Muscle layer of colon (tissue), 2 donors: ENCODE measurements around the gene THOC7.

Experiments
- H3K27ac ChIP-seq: one replicate; pipeline ENCODE4 v1.7.0; 2013; ENCODE audit warnings: low read depth, mild to moderate bottlenecking, low read length, moderate library complexity
- H3K27me3 ChIP-seq, 2 donors: one replicate each; pipeline ENCODE4 v1.7.0; 2013; ENCODE audit warnings: low read length in 2 of 2, mild to moderate bottlenecking in 2 of 2; ENCODE audit not compliant: insufficient read depth in 2 of 2, control insufficient read depth in 1 of 2
- H3K36me3 ChIP-seq: one replicate; pipeline ENCODE4 v1.7.0; 2013; ENCODE audit warnings: mild to moderate bottlenecking, low read length; ENCODE audit not compliant: insufficient read depth
- H3K4me1 ChIP-seq: one replicate; pipeline ENCODE4 v1.7.0; 2013; ENCODE audit warnings: mild to moderate bottlenecking, low read length; ENCODE audit not compliant: insufficient read depth
- H3K4me3 ChIP-seq, 2 donors: one replicate each; pipeline ENCODE4 v1.7.0; 2013; ENCODE audit warnings: low read length in 2 of 2, low read depth in 1 of 2, mild to moderate bottlenecking in 1 of 2, moderate library complexity in 1 of 2
- H3K9ac ChIP-seq: one replicate; pipeline ENCODE4 v1.7.0; 2013; ENCODE audit warnings: low read length
- H3K9me3 ChIP-seq: one replicate; pipeline ENCODE4 v1.7.0; 2013; ENCODE audit warnings: mild to moderate bottlenecking, low read length
- donor health status: abdominal sarcoma.
- donor health status: Adenocarcinoma of cecum.

THOC7 gene

DNA sequence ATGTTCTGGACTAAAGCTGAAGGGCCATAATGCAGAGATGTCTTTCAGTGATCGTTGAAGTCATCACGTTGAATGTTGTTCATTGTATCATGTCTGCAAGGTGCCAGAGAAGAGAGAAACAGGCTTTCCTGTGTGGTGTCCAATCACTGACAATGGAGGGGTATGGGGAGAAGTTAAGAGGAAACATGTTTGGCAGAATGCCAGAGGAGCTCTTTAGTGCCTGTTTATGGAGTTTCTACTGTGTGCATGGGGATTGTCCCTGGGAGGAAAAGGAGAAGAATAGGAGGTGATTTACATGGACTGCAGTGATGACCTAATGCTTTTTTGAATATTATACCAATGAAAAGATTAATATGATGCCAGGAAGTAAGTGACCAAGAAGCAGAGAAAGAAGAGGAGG lies 36.9 kb upstream of the THOC7 start:
- Histone ChIP-seq H3K36me3 (peaks cover 10% of the 10 kb centered on the region), H3K27me3 (no peaks in the 10 kb centered on the region), H3K4me3 (no peak overlapping the region), H3K4me1 (peaks cover 10% of the 10 kb centered on the region), H3K9me3 (no peaks in the 10 kb centered on the region), H3K27ac (no peak overlapping the region), H3K9ac (no peak overlapping the region)

DNA sequence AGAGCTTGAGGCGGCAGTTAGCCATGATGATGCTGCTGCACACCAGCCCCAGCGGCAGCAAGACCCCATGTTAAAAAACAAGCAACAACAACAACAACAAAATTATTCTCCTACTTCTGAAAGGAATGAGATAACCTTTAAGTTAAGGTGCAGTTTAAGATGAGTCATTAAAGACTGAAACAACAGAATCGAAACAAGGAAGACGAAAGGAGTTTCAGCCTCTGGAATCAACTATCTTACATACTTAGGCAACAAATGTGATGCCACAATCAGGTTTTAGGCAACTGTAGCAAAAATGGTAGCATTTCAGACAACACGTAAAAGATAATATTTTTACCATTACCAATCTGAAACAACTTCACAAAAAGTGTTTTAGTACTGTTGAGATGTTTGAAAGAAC lies 36.4 kb upstream of the THOC7 start:
- Histone ChIP-seq H3K27ac (no peak overlapping the region), H3K36me3 (peaks cover 10% of the 10 kb centered on the region)

DNA sequence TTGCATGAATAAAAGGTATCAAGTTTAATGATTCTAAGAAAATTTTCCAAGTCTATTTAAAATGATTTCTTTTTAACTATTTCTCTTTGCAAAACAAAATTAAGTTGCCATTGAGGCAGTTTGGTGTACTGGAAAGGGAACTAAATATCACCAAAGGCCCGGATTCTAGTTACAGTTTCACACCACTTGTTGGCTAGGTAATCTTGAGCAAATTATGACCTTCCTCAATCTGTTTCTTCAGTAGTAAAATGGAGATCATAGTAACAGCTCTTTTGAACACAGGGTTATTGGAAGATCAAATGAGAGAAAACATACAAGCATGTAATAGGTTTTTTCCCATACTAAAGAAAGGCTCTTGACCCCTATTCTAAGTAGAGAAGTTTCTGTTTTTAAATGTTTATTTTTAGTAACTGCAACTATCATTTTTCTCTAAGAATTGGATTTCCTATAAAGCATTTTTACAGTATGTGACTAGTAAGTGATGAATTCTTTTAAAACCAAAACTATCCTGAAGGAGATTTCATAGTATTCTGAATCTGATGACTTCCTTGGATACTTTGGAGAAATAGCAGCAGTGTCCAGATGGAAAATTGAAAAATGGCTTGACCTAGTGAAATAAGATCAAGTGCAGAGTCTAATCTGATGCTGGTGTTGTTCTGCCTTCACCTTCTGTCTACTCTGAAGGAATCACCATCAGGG lies 32.9 kb upstream of the THOC7 start:
- Histone ChIP-seq H3K9me3 (no peaks in the 10 kb centered on the region), H3K36me3 (peaks cover 10% of the 10 kb centered on the region), H3K4me3 (no peak overlapping the region), H3K27me3 (no peaks in the 10 kb centered on the region), H3K4me1 (peaks cover 10% of the 10 kb centered on the region), H3K9ac (no peak overlapping the region), H3K27ac (no peak overlapping the region)

More for the DNA sequence above, 36.4 kb upstream of the THOC7 start:
- Histone ChIP-seq H3K9me3 (no peaks in the 10 kb centered on the region), H3K4me3 (no peak overlapping the region), H3K27me3 (no peaks in the 10 kb centered on the region), H3K9ac (no peak overlapping the region), H3K4me1 (peaks cover 10% of the 10 kb centered on the region)

DNA sequence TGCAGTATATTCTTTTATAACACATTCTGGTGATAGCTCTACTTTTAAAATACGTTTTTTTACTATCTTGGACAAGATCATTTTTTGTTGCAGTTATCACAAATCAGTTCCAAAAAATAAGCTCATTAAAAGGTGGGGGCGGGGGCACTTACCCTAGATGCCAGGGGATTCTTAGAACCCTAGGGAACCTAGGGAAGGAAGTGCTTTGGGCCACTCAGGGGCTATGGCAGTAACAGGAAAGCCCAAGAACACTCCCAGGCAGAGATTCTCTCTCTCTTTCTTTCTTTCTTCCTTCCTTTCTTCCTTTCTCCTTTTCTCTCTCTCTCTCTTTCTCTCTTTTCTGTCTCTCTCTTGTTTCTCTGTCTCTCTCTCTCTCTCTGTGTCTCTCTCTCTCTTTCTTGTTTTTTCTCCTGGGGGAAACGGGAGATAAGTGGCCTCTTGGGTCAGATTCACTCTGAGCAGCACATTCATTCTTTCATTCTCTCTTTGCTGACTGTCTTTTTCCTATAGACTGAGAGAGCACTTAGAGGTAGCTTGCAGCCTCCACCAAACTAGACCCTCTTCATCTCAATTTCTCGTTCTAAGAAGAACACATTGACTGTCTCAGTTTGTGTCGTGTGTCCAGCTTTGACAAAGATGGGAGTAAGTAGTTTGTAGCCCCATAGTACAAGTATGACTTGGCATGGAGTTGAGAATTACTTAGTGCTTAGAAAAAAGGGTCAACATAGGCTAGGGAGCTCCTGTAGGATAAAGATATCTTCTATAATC lies 32.0 kb upstream of the THOC7 start:
- Histone ChIP-seq H3K27ac (no peak overlapping the region), H3K4me1 (peaks cover 10% of the 10 kb centered on the region), H3K4me3 (no peak overlapping the region), H3K36me3 (peaks cover 8% of the 10 kb centered on the region), H3K9me3 (no peaks in the 10 kb centered on the region), H3K27me3 (no peaks in the 10 kb centered on the region), H3K9ac (no peak overlapping the region)

DNA sequence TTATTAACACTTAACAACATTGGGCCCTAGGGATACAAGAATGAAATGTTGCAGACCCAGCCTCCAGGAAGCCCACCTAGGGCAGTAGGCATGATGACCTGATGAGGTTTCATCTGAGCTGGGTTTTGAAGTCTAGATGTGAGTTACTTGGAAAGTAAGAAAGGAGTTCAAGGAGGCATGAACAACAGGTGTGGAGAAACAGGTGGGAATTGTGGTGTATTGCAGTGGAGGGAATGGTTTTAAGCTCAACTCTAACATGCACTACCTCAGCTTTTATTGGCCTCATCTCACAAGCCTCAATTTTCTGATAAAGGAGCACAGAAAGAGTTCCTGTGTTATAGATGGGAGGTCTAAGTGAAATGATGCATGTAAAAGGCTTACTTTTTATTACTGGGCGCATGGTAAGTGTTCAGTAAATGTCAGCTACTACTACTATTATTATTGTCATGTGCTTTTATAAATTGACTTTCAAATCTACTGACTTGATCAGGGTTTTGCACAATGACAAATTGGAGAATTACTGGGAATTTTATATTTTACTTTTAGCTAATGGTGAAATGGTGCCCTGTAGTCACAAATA lies 29.3 kb upstream of the THOC7 start:
- Histone ChIP-seq H3K36me3 (no peaks in the 10 kb centered on the region), H3K27me3 (no peaks in the 10 kb centered on the region), H3K4me1 (peaks cover 10% of the 10 kb centered on the region), H3K9ac (no peak overlapping the region), H3K27ac (no peak overlapping the region), H3K4me3 (no peak overlapping the region), H3K9me3 (no peaks in the 10 kb centered on the region)

DNA sequence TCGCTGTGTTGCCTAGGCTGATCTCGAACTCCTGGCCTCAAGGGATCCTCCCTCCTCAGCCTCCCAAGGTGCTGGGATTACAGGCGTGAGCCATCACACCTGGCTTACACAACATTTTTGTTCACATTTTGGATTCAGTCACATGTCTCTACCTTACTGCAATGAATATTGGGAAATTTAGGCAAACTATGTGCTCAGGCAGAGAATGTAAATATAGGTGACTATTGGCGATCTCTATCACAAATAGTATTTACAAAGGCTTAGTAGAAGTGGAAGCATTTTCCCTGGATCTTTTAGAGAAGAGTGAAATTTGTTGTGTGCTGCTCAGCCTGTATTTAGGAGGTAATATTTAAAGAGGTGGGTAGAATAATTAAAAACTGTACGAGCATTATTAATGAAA lies 27.9 kb upstream of the THOC7 start:
- H3K4me3 ChIP-seq, result no peak overlapping the region
- no peaks in the 10 kb centered on the region for H3K27me3 ChIP-seq

DNA sequence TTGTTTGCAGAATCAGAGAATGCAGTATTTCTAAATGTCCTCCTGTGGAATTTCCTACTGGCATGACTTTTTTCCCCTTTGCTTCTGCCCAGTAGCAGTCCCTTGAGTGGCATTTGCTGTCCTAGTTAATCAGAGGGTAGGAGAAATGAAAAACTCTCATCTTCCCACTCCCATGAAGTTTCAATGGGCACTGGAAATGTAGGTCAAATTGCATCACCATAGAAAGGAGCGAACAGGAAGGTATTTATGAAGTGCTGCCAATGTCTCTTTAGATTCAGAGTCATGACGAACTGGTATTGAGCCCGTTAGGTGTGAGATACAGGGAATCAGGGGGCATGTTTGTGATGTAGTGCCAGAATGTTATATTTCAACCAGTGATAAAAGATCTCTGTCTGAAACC lies 23.3 kb upstream of the THOC7 start:
- Histone ChIP-seq H3K9ac (no peak overlapping the region), H3K27ac (no peak overlapping the region), H3K4me3 (no peak overlapping the region), H3K4me1 (peaks cover 8% of the 10 kb centered on the region), H3K36me3 (no peaks in the 10 kb centered on the region), H3K27me3 (no peaks in the 10 kb centered on the region), H3K9me3 (no peaks in the 10 kb centered on the region)

More for the DNA sequence above, 27.9 kb upstream of the THOC7 start:
- no peaks in the 10 kb centered on the region for H3K36me3 ChIP-seq
- H3K27ac ChIP-seq, result no peak overlapping the region
- H3K9me3 ChIP-seq, result no peaks in the 10 kb centered on the region
- no peak overlapping the region for H3K9ac ChIP-seq
- peaks cover 17% of the 10 kb centered on the region for H3K4me1 ChIP-seq

DNA sequence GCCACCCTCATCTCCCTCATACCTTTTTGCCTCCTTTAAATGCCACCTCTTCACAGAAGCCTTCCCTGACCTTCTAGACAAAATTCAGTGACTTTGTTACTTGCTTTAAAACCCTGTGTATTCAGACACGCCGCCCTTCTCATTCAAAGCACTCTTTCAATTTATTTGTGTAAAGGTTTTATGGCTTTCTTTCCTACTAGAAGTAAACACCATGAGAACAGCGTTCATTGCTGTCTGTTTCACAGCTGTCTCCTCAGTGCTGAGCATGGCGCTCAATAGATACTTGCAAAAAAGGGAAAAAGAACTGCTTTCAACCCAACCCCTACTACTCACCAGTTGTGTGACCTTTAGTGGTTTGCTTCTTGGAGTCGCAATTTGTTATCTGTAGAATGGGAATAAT lies 17.0 kb upstream of the THOC7 start:
- H3K4me3 ChIP-seq, result no peak overlapping the region
- no peaks in the 10 kb centered on the region for H3K9me3 ChIP-seq
- peaks cover 32% of the 10 kb centered on the region for H3K4me1 ChIP-seq
- no peaks in the 10 kb centered on the region for H3K27me3 ChIP-seq
- no peak overlapping the region for H3K27ac ChIP-seq
- no peak overlapping the region for H3K9ac ChIP-seq
- H3K36me3 ChIP-seq, result no peaks in the 10 kb centered on the region

DNA sequence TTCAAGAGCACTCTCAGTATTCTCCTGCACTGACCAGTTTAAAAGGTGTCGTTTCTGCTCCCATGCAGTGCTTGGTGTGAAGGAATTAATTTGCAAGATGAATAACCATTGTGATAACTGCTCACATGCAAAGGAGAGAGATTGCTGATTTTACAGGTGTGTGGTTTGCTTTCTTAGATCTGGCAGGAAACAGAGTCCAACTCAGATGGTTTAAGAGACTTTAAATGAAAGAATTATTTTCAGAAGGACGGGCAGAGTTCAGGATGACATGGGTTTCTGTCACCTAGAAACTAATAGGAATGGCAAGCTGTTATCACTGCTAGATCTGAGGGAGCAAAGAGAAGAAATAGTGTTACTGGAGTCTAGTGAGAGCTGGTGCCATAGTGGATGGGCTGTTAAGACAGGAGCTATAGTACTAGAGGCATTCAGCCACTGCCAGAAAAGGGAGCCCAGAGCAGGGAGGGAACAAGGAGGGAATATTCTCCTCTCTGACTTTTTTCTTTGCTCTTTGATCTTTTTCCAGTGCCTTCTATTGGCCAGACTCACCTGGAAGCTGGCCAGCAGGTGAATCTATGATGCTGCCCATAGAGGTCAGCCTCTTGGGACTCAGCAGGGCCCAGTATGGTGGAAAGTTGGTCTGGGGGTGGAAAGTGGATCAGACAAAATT lies 14.9 kb upstream of the THOC7 start:
- Histone ChIP-seq H3K9ac (no peak overlapping the region), H3K27me3 (no peaks in the 10 kb centered on the region), H3K4me1 (peaks cover 38% of the 10 kb centered on the region), H3K27ac (no peak overlapping the region), H3K36me3 (no peaks in the 10 kb centered on the region), H3K4me3 (no peak overlapping the region), H3K9me3 (no peaks in the 10 kb centered on the region)

DNA sequence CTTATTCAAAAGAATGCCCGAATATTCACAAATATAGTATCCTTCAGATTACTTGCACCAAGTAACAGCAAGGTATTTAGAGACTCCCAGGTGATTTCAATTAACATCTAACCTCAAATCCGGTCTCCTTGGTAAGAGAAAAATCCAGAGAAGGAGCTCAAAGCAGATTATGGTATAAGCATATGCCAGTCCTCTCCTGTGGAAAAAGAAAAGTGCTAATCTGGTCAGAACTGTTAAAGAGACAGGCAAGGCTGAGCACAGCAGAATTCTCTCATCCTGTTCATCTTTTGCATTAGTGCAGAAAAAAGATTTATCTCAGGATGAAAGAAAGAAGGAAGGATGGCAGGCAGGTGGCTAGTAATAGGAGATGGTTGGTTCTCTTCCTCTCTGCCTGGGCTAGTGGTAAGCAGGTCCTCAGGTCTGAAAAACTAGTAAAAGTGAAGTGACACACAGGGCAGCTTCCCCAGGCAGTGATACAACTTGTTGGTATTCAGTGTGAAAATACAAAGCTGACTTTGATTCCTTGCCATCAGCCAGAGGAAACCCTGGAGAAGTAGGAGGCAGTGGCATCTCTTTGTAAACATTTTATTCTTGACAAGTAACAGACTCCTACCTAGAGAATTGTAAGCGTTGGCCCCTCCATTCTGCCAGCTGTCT lies 14.3 kb upstream of the THOC7 start:
- no peak overlapping the region for H3K9ac ChIP-seq

DNA sequence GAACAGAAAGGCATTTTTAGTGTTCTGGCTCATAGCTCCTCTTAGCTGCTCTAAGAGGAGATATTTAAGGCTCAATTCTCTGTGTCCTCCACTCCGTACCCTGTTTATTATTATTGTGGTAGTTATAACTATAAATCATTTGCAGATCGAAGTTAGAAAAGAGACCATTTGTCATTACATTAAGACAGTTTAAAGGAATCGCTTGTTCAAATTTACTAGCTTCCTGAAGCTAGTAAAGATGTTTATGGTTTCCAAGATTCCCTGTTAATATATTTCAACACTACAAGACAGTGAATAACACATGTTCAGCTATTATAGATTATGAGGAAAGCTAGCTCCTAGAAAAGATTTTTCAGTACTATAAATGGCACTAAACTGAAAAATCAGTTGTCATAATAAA lies 12.7 kb upstream of the THOC7 start:
- H3K27me3 ChIP-seq, result no peaks in the 10 kb centered on the region
- no peak overlapping the region for H3K9ac ChIP-seq
- H3K36me3 ChIP-seq, result no peaks in the 10 kb centered on the region
- H3K4me1 ChIP-seq, result peaks cover 38% of the 10 kb centered on the region
- no peak overlapping the region for H3K4me3 ChIP-seq
- no peaks in the 10 kb centered on the region for H3K9me3 ChIP-seq
- no peak overlapping the region for H3K27ac ChIP-seq

More for the DNA sequence above, 14.3 kb upstream of the THOC7 start:
- Histone ChIP-seq H3K27ac (no peak overlapping the region), H3K4me3 (no peak overlapping the region), H3K36me3 (no peaks in the 10 kb centered on the region), H3K27me3 (no peaks in the 10 kb centered on the region), H3K4me1 (peaks cover 38% of the 10 kb centered on the region), H3K9me3 (no peaks in the 10 kb centered on the region)
